GM23338 (cell line): ENCODE measurements around the gene AMPH. TPM values are rescaled to one million over a fixed set of nuclear protein-coding genes. Genes with fewer than 3 reads are reported as not detected.

ENCODE experiments used
- ATAC-seq: fragments of 200-7000 bp; cut with Tn5 transposase; 3 replicates; pipeline ENCODE4 v1.9.1; 2020
- DNase-seq: peaks from one replicate; pipeline ENCODE4 v3.0.0-alpha.2; 2015; ENCODE audit warnings: low spot score
- H2AFZ ChIP-seq: fragments of 200-600 bp; sonication (generic); 2 replicates; pipeline ENCODE4 v1.8.0; 2016; ENCODE audit warnings: antibody characterized with exemption, mild to moderate bottlenecking, moderate library complexity
- H3F3A ChIP-seq: fragments of 200-600 bp; sonication (generic); replicated peaks from 2 replicates; pipeline ENCODE4 v1.8.0; 2017; ENCODE audit warnings: antibody characterized with exemption, mixed run types, low read depth
- H3K27ac ChIP-seq: fragments of 200-600 bp; sonication (generic); 2 replicates; pipeline ENCODE4 v1.6.1; 2016; ENCODE audit warnings: low read depth
- H3K27me3 ChIP-seq: fragments of 200-600 bp; sonication (generic); 2 replicates; pipeline ENCODE4 v1.8.0; 2016; ENCODE audit warnings: mild to moderate bottlenecking, mixed run types, moderate library complexity; ENCODE audit not compliant: insufficient read depth
- H3K36me3 ChIP-seq: fragments of 200-600 bp; sonication (generic); 2 replicates; pipeline ENCODE4 v1.8.0; 2016; ENCODE audit warnings: mild to moderate bottlenecking; ENCODE audit not compliant: insufficient read depth
- H3K4me1 ChIP-seq: fragments of 200-600 bp; sonication (generic); 2 replicates; pipeline ENCODE4 v1.8.0; 2016; ENCODE audit warnings: mild to moderate bottlenecking, moderate library complexity; ENCODE audit not compliant: insufficient read depth
- H3K4me2 ChIP-seq: fragments of 200-600 bp; sonication (generic); 2 replicates; pipeline ENCODE4 v1.7.1; 2017; ENCODE audit warnings: mixed run types
- H3K4me3 ChIP-seq: fragments of 200-600 bp; sonication (generic); 2 replicates; pipeline ENCODE4 v1.6.1; 2016; ENCODE audit warnings: mixed run types
- H3K79me2 ChIP-seq: fragments of 200-600 bp; sonication (generic); replicated peaks from 2 replicates; pipeline ENCODE4 v1.8.0; 2017; ENCODE audit warnings: mild to moderate bottlenecking; ENCODE audit not compliant: insufficient read depth
- H3K9me2 ChIP-seq: fragments of 200-600 bp; sonication (generic); 2 replicates; pipeline ENCODE4 v1.8.0; 2017; ENCODE audit not compliant: insufficient read depth
- H4K20me1 ChIP-seq: fragments of 200-600 bp; sonication (generic); replicated peaks from 2 replicates; pipeline ENCODE4 v1.8.0; 2017; ENCODE audit warnings: mild to moderate bottlenecking; ENCODE audit not compliant: insufficient read depth
- H3K27ac Mint-ChIP-seq: 2 replicates; pipeline ENCODE4 v1.8.0; 2020; ENCODE audit warnings: inconsistent platforms, mild to moderate bottlenecking, moderate library complexity, mixed read lengths
- H3K27me3 Mint-ChIP-seq: 3 replicates; pipeline ENCODE4 v1.8.0; 2022; ENCODE audit warnings: low read depth, mild to moderate bottlenecking, moderate library complexity, mixed read lengths, inconsistent platforms; ENCODE audit not compliant: insufficient read depth, poor library complexity
- H3K36me3 Mint-ChIP-seq: 3 replicates; pipeline ENCODE4 v1.8.0; 2021; ENCODE audit warnings: low read depth, mild to moderate bottlenecking, inconsistent platforms, moderate library complexity, mixed read lengths
- H3K4me1 Mint-ChIP-seq: 3 replicates; pipeline ENCODE4 v1.8.0; 2020; ENCODE audit warnings: mild to moderate bottlenecking, inconsistent platforms, mixed read lengths
- H3K4me3 Mint-ChIP-seq: 3 replicates; pipeline ENCODE4 v1.8.0; 2021; ENCODE audit warnings: moderate library complexity, mild to moderate bottlenecking, inconsistent platforms, mixed read lengths
- H3K9me3 Mint-ChIP-seq: 3 replicates; pipeline ENCODE4 v1.8.0; 2020; ENCODE audit warnings: moderate library complexity, mild to moderate bottlenecking, inconsistent platforms, mixed read lengths
- CREB1 ChIP-seq: fragments of 250-450 bp; sonication (Bioruptor Pico); IDR thresholded peaks from 2 replicates; pipeline ENCODE4 v1.5.0; 2020; ENCODE audit warnings: low read depth, mild to moderate bottlenecking, moderate library complexity
- EZH2phosphoT487 ChIP-seq: fragments of 200-600 bp; sonication (generic); IDR thresholded peaks from one replicate; pipeline ENCODE4 v1.8.1; 2018; ENCODE audit warnings: antibody characterized with exemption; ENCODE audit not compliant: unreplicated experiment
- NANOG ChIP-seq: IDR thresholded peaks from 2 replicates; pipeline ENCODE4 v1.6.1; 2016; ENCODE audit warnings: antibody characterized with exemption, borderline replicate concordance
- STAT1 ChIP-seq: IDR thresholded peaks from one replicate; pipeline ENCODE4 v1.6.1; 2016; ENCODE audit warnings: antibody characterized with exemption; ENCODE audit not compliant: unreplicated experiment
- ZNF114 ChIP-seq: fragments of 250-450 bp; sonication (Bioruptor Pico); IDR thresholded peaks from 2 replicates; pipeline ENCODE4 v1.5.0; 2020; ENCODE audit warnings: mild to moderate bottlenecking, moderate library complexity
- polyA plus RNA-seq: library from polyadenylated mRNA; unstranded; fragments of >200 nt; fragmentation: Nextera tagmentation; extraction: Ambion mirVana; gene quantifications from 2 replicates; pipeline ENCODE4 v1.2.1, GENCODE V29; 2016
- total RNA-seq: library from RNA; depleted of rRNA; stranded (reverse); fragments of >200 nt; shearing (Covaris generic); gene quantifications from 2 replicates; pipeline ENCODE4 v1.2.3, GENCODE V29; 2014
- TF ChIP-seq, protein P1 (sequence below): IDR thresholded peaks from 2 replicates; pipeline ENCODE4 v1.6.1; 2016; ENCODE audit warnings: antibody characterized with exemption
- TF ChIP-seq, protein P2 (sequence below): IDR thresholded peaks from one replicate; pipeline ENCODE4 v1.6.1; 2018; ENCODE audit warnings: antibody characterized with exemption; ENCODE audit not compliant: unreplicated experiment
- TF ChIP-seq, protein P3 (sequence below), 2 experiments: fragments of 200-600 bp in 1 of 2; sonication (generic) in 1 of 2; conservative IDR thresholded peaks; 2 replicates each; pipeline versions ENCODE4 v1.5.1 to v1.6.1; 2016 to 2017; ENCODE audit warnings: antibody characterized with exemption in 2 of 2, low read depth in 2 of 2, mild to moderate bottlenecking in 2 of 2, moderate library complexity in 1 of 2
- TF ChIP-seq, protein P4 (sequence below): fragments of 250-450 bp; sonication (Bioruptor Pico); IDR thresholded peaks from 2 replicates; pipeline ENCODE4 v1.5.0; 2020; ENCODE audit warnings: mild to moderate bottlenecking, moderate library complexity

AMPH gene
- total and polyA plus RNA-seq, 2 experiments from 2014 or later: 4.8 to 10.2 TPM

DNA sequence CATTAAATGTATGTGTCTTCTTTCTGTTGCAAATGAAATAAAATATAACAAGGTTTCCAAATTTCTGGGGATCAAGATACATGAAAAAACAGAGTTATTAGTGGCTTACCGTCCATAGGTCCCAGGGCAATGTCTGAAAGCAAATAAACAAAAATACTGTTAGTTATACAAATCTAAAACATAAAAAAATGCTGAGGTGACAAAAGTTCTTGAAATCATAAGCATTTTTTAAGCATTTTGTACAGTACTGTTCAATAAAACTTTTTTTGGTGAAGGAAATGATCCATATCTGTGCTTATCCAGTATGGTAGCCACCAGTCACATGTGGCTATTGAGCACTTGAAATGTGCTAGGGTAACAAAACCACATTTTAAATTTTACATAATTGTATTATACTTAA lies 199.1 kb downstream of the AMPH start:
- Histone ChIP-seq H3K4me2 (no peak overlapping the region), H4K20me1 (no peaks in the 10 kb centered on the region), H2AFZ (no peak overlapping the region), H3K27me3 (no peaks in the 10 kb centered on the region), H3K36me3 (no peaks in the 10 kb centered on the region), H3K9me2 (no peaks in the 10 kb centered on the region), H3K4me1 (no peaks in the 10 kb centered on the region), H3F3A (no peaks in the 10 kb centered on the region), H3K4me3 (no peak overlapping the region), H3K79me2 (no peaks in the 10 kb centered on the region), H3K27ac (no peak overlapping the region)
- Mint-ChIP-seq H3K27me3 (no peaks in the 10 kb centered on the region), H3K27ac (no peak overlapping the region), H3K4me1 (no peaks in the 10 kb centered on the region), H3K9me3 (no peaks in the 10 kb centered on the region), H3K36me3 (no peaks in the 10 kb centered on the region; the same call in 2 of the 3 replicates), H3K4me3 (no peak overlapping the region)
- no peak for TF ChIP-seq CREB1 (CRISPR knock-in tag)
- no peak for TF ChIP-seq NANOG
- TF ChIP-seq, protein P1, sequence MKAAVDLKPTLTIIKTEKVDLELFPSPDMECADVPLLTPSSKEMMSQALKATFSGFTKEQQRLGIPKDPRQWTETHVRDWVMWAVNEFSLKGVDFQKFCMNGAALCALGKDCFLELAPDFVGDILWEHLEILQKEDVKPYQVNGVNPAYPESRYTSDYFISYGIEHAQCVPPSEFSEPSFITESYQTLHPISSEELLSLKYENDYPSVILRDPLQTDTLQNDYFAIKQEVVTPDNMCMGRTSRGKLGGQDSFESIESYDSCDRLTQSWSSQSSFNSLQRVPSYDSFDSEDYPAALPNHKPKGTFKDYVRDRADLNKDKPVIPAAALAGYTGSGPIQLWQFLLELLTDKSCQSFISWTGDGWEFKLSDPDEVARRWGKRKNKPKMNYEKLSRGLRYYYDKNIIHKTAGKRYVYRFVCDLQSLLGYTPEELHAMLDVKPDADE: no peak
- TF ChIP-seq, protein P2, sequence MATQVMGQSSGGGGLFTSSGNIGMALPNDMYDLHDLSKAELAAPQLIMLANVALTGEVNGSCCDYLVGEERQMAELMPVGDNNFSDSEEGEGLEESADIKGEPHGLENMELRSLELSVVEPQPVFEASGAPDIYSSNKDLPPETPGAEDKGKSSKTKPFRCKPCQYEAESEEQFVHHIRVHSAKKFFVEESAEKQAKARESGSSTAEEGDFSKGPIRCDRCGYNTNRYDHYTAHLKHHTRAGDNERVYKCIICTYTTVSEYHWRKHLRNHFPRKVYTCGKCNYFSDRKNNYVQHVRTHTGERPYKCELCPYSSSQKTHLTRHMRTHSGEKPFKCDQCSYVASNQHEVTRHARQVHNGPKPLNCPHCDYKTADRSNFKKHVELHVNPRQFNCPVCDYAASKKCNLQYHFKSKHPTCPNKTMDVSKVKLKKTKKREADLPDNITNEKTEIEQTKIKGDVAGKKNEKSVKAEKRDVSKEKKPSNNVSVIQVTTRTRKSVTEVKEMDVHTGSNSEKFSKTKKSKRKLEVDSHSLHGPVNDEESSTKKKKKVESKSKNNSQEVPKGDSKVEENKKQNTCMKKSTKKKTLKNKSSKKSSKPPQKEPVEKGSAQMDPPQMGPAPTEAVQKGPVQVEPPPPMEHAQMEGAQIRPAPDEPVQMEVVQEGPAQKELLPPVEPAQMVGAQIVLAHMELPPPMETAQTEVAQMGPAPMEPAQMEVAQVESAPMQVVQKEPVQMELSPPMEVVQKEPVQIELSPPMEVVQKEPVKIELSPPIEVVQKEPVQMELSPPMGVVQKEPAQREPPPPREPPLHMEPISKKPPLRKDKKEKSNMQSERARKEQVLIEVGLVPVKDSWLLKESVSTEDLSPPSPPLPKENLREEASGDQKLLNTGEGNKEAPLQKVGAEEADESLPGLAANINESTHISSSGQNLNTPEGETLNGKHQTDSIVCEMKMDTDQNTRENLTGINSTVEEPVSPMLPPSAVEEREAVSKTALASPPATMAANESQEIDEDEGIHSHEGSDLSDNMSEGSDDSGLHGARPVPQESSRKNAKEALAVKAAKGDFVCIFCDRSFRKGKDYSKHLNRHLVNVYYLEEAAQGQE: no peak
- TF ChIP-seq EZH2phosphoT487: no peak
- no peak for TF ChIP-seq STAT1
- DNase-seq (no peak), ATAC-seq (no peak)

DNA sequence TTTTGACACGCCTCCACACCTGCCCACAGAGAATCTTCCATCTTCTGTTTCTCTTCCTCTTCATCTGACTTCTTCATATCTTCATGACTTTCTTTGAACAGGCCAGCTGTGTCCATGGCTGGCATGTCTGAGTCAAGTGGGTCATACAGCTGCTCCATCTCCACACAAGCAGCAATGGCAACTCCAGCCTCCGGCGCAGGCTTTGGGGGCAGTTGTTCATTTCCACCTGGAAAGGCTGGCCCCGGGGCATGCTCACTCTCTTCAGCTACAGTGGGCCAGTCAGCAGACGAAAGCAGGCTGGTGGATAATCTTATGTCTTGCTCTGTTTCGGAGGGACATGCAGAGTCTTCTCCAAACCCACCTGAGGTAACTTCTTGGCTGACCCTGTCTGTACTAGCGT lies 202.1 kb downstream of the AMPH start:
- Mint-ChIP-seq H3K4me3 (no peak overlapping the region), H3K27ac (no peak overlapping the region), H3K27me3 (no peaks in the 10 kb centered on the region), H3K9me3 (no peaks in the 10 kb centered on the region), H3K4me1 (no peaks in the 10 kb centered on the region), H3K36me3 (no peaks in the 10 kb centered on the region; the same call in 2 of the 3 replicates)
- Histone ChIP-seq H3K79me2 (no peaks in the 10 kb centered on the region), H3K27me3 (no peaks in the 10 kb centered on the region), H3K4me3 (no peak overlapping the region), H3K4me2 (no peak overlapping the region), H3K36me3 (no peaks in the 10 kb centered on the region), H3F3A (no peaks in the 10 kb centered on the region), H3K9me2 (no peaks in the 10 kb centered on the region), H3K27ac (no peak overlapping the region), H2AFZ (no peak overlapping the region), H3K4me1 (no peaks in the 10 kb centered on the region), H4K20me1 (no peaks in the 10 kb centered on the region)
- ATAC-seq (no peak), DNase-seq (no peak)
- TF ChIP-seq, protein P3, sequence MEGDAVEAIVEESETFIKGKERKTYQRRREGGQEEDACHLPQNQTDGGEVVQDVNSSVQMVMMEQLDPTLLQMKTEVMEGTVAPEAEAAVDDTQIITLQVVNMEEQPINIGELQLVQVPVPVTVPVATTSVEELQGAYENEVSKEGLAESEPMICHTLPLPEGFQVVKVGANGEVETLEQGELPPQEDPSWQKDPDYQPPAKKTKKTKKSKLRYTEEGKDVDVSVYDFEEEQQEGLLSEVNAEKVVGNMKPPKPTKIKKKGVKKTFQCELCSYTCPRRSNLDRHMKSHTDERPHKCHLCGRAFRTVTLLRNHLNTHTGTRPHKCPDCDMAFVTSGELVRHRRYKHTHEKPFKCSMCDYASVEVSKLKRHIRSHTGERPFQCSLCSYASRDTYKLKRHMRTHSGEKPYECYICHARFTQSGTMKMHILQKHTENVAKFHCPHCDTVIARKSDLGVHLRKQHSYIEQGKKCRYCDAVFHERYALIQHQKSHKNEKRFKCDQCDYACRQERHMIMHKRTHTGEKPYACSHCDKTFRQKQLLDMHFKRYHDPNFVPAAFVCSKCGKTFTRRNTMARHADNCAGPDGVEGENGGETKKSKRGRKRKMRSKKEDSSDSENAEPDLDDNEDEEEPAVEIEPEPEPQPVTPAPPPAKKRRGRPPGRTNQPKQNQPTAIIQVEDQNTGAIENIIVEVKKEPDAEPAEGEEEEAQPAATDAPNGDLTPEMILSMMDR (conservative IDR thresholded peaks at IDR 0.05; ENCODE audit: low read depth in 2 of 2): no peak
- TF ChIP-seq EZH2phosphoT487 (no peak), CREB1 (CRISPR knock-in tag) (no peak), ZNF114 (CRISPR knock-in tag) (no peak)
- TF ChIP-seq, protein P4, sequence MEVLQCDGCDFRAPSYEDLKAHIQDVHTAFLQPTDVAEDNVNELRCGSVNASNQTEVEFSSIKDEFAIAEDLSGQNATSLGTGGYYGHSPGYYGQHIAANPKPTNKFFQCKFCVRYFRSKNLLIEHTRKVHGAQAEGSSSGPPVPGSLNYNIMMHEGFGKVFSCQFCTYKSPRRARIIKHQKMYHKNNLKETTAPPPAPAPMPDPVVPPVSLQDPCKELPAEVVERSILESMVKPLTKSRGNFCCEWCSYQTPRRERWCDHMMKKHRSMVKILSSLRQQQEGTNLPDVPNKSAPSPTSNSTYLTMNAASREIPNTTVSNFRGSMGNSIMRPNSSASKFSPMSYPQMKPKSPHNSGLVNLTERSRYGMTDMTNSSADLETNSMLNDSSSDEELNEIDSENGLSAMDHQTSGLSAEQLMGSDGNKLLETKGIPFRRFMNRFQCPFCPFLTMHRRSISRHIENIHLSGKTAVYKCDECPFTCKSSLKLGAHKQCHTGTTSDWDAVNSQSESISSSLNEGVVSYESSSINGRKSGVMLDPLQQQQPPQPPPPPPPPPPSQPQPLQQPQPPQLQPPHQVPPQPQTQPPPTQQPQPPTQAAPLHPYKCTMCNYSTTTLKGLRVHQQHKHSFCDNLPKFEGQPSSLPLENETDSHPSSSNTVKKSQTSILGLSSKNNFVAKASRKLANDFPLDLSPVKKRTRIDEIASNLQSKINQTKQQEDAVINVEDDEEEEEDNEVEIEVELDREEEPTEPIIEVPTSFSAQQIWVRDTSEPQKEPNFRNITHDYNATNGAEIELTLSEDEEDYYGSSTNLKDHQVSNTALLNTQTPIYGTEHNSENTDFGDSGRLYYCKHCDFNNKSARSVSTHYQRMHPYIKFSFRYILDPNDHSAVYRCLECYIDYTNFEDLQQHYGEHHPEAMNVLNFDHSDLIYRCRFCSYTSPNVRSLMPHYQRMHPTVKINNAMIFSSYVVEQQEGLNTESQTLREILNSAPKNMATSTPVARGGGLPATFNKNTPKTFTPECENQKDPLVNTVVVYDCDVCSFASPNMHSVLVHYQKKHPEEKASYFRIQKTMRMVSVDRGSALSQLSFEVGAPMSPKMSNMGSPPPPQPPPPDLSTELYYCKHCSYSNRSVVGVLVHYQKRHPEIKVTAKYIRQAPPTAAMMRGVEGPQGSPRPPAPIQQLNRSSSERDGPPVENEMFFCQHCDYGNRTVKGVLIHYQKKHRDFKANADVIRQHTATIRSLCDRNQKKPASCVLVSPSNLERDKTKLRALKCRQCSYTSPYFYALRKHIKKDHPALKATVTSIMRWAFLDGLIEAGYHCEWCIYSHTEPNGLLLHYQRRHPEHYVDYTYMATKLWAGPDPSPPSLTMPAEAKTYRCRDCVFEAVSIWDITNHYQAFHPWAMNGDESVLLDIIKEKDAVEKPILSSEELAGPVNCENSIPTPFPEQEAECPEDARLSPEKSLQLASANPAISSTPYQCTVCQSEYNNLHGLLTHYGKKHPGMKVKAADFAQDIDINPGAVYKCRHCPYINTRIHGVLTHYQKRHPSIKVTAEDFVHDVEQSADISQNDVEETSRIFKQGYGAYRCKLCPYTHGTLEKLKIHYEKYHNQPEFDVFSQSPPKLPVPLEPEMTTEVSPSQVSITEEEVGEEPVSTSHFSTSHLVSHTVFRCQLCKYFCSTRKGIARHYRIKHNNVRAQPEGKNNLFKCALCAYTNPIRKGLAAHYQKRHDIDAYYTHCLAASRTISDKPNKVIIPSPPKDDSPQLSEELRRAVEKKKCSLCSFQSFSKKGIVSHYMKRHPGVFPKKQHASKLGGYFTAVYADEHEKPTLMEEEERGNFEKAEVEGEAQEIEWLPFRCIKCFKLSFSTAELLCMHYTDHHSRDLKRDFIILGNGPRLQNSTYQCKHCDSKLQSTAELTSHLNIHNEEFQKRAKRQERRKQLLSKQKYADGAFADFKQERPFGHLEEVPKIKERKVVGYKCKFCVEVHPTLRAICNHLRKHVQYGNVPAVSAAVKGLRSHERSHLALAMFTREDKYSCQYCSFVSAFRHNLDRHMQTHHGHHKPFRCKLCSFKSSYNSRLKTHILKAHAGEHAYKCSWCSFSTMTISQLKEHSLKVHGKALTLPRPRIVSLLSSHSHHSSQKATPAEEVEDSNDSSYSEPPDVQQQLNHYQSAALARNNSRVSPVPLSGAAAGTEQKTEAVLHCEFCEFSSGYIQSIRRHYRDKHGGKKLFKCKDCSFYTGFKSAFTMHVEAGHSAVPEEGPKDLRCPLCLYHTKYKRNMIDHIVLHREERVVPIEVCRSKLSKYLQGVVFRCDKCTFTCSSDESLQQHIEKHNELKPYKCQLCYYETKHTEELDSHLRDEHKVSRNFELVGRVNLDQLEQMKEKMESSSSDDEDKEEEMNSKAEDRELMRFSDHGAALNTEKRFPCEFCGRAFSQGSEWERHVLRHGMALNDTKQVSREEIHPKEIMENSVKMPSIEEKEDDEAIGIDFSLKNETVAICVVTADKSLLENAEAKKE (CRISPR knock-in tag): no peak
